B cell (primary cell): ENCODE measurements around the gene MPL. TPM values are rescaled to one million over a fixed set of nuclear protein-coding genes. Genes with fewer than 3 reads are reported as not detected.

Experiments used
- ATAC-seq: fragments of 200-7000 bp; cut with Tn5 transposase; one replicate; pipeline ENCODE4 v1.10.0; 2021; ENCODE audit warnings: low read depth, mild to moderate bottlenecking, moderate number of reproducible peaks, moderate library complexity
- CTCF ChIA-PET: fragments of 350-600 bp; sonication (Branson Sonifier 250); formaldehyde crosslinking; loops from one replicate; lab custom pipeline; 2021; ENCODE audit warnings: antibody characterized with exemption, inconsistent platforms; lab: Charles Lee
- POLR2A ChIA-PET: fragments of 350-600 bp; sonication (Branson Sonifier 250); formaldehyde crosslinking; loops from one replicate; lab custom pipeline; 2021; ENCODE audit warnings: antibody characterized with exemption; lab: Charles Lee
- DNase-seq: peaks from one replicate; pipeline ENCODE4 v3.0.0; 2013
- H2AFZ ChIP-seq: 2 replicates; pipeline ENCODE4 v1.6.1; 2012; ENCODE audit warnings: mild to moderate bottlenecking, low read depth, low read length; ENCODE audit not compliant: insufficient read depth, poor library complexity, severe bottlenecking
- H3K27ac ChIP-seq, 2 donors: 1 replicate in 1 of 2; 2 replicates in 1 of 2; pipeline ENCODE4 v1.5.1; 2012 to 2013; ENCODE audit warnings: low read length in 2 of 2, mild to moderate bottlenecking in 2 of 2, moderate library complexity in 1 of 2
- H3K27me3 ChIP-seq, 4 experiments: fragments of 200-600 bp in 1 of 4; sonication (generic) in 1 of 4; replicated peaks in 1 of 4; 1 replicate in 2 of 4; 2 replicates in 2 of 4; pipeline versions ENCODE4 v1.6.1 to v1.7.0; 2013 to 2016; ENCODE audit warnings: low read length in 3 of 4, mild to moderate bottlenecking in 2 of 4, mixed read lengths in 1 of 4, moderate library complexity in 1 of 4; ENCODE audit not compliant: insufficient read depth in 4 of 4, control insufficient read depth in 3 of 4; ENCODE audit errors: control extremely low read depth in 1 of 4
- H3K36me3 ChIP-seq, 2 experiments: replicated peaks in 1 of 2; 1 replicate in 1 of 2; 2 replicates in 1 of 2; pipeline versions ENCODE4 v1.6.1 to v1.7.1; 2013; ENCODE audit warnings: low read length in 1 of 2; ENCODE audit not compliant: insufficient read depth in 2 of 2, control insufficient read depth in 1 of 2; ENCODE audit errors: control extremely low read depth in 1 of 2, extremely low read depth in 1 of 2
- H3K4me1 ChIP-seq, 2 donors: fragments of 200-600 bp in 1 of 2; sonication (generic) in 1 of 2; 1 replicate in 1 of 2; 2 replicates in 1 of 2; pipeline versions ENCODE4 v1.5.1 to v1.6.1; 2013 to 2017; ENCODE audit warnings: low read length in 2 of 2; ENCODE audit not compliant: control insufficient read depth in 2 of 2, insufficient read depth in 2 of 2
- H3K4me2 ChIP-seq: replicated peaks from 2 replicates; pipeline ENCODE3; 2012; ENCODE audit warnings: mild to moderate bottlenecking, low read depth, low read length; ENCODE audit not compliant: poor library complexity, severe bottlenecking
- H3K4me3 ChIP-seq, 5 experiments: fragments of 200-600 bp in 1 of 5; sonication (generic) in 1 of 5; 1 replicate in 3 of 5; 2 replicates in 2 of 5; pipeline versions ENCODE4 v1.5.1 to v1.7.0; 2011 to 2016; ENCODE audit warnings: low read length in 4 of 5, mild to moderate bottlenecking in 4 of 5, low read depth in 2 of 5, control low read depth in 1 of 5, moderate library complexity in 1 of 5; ENCODE audit not compliant: insufficient read depth in 1 of 5; ENCODE audit errors: control extremely low read depth in 1 of 5, extremely low read depth in 1 of 5
- H3K79me2 ChIP-seq: fragments of 200-600 bp; sonication (generic); one replicate; pipeline ENCODE4 v1.6.0; 2016; ENCODE audit warnings: low read length; ENCODE audit not compliant: control insufficient read depth, insufficient read depth
- H3K9ac ChIP-seq: fragments of 200-600 bp; sonication (generic); 2 replicates; pipeline ENCODE4 v1.6.1; 2017; ENCODE audit warnings: mild to moderate bottlenecking, low read length, moderate library complexity
- H3K9me3 ChIP-seq, 3 donors: one replicate each; pipeline versions ENCODE4 v1.6.1 to v1.7.1; 2013; ENCODE audit warnings: low read length in 2 of 3; ENCODE audit not compliant: control insufficient read depth in 2 of 3, insufficient read depth in 1 of 3; ENCODE audit errors: control extremely low read depth in 1 of 3
- H4K20me1 ChIP-seq: 2 replicates; pipeline ENCODE4 v1.6.0; 2012; ENCODE audit warnings: mild to moderate bottlenecking, low read length; ENCODE audit not compliant: insufficient read depth, control insufficient read depth, poor library complexity, severe bottlenecking
- H3K27ac Mint-ChIP-seq: one replicate; pipeline ENCODE4 v1.8.0; 2021; ENCODE audit warnings: mixed read lengths
- H3K27me3 Mint-ChIP-seq: one replicate; pipeline ENCODE4 v1.8.0; 2021; ENCODE audit warnings: mixed read lengths
- H3K4me1 Mint-ChIP-seq: one replicate; pipeline ENCODE4 v1.8.0; 2021; ENCODE audit warnings: mixed read lengths
- H3K4me3 Mint-ChIP-seq: one replicate; pipeline ENCODE4 v1.8.0; 2021; ENCODE audit warnings: mixed read lengths
- H3K9me3 Mint-ChIP-seq: one replicate; pipeline ENCODE4 v1.8.0; 2022; ENCODE audit warnings: mixed read lengths; ENCODE audit not compliant: insufficient read depth
- CTCF ChIP-seq: fragments of 200-600 bp; IDR thresholded peaks from one replicate; pipeline ENCODE4 v1.8.0; 2022; ENCODE audit warnings: antibody characterized with exemption, mild to moderate bottlenecking
- EZH2 ChIP-seq: IDR thresholded peaks from 2 replicates; pipeline ENCODE4 v1.6.1; 2012; ENCODE audit warnings: borderline replicate concordance, low read depth, mild to moderate bottlenecking, moderate library complexity, low read length; ENCODE audit not compliant: insufficient read depth, poor library complexity, severe bottlenecking
- WGBS: methylation state at CpG from one replicate; pipeline ENCODE4 v1.1.5; 2013; ENCODE audit warnings: missing lambda C conversion rate; ENCODE audit not compliant: insufficient coverage; 5-methylcytosine and 5-hydroxymethylcytosine counted together
- intact Hi-C: fragments of 100-400 bp; cut with micrococcal nuclease; formaldehyde crosslinking; loops from one replicate; pipeline ENCODE4 v1.10.0; 2022
- polyA plus RNA-seq: library from polyadenylated mRNA; depleted of rRNA; stranded (reverse); fragments of >200 nt; gene quantifications from 2 replicates; pipeline ENCODE4 v1.2.3, GENCODE V29; 2012
- total RNA-seq, 2 donors: library from RNA; stranded (reverse); fragments of 120-200 nt in 1 of 2; gene quantifications; 1 replicate in 1 of 2; 2 replicates in 1 of 2; pipeline versions ENCODE4 v1.2.3 to v1.2.4, GENCODE V29; 2013 to 2022

MPL gene
- total and polyA plus RNA-seq, 2 donors (not counting 1 experiment from before 2014, with no cell fraction given): not detected

- Histone ChIP-seq H3K36me3 (peaks cover 3 to 48% of the 10 kb centered on the region in 2 experiments), H3K79me2 (peaks cover 38% of the 10 kb centered on the region), H2AFZ (no peak overlapping the region), H3K4me1 (peaks cover 20 to 24% of the 10 kb centered on the region in 2 donors), H3K27me3 (no peaks in the 10 kb centered on the region), H3K9ac (no peak overlapping the region), H3K4me3 (no peak overlapping the region), H3K4me2 (peak overlapping the region; percentile 80), H4K20me1 (peaks cover 12% of the 10 kb centered on the region), H3K9me3 (no peaks in the 10 kb centered on the region), H3K27ac (no peak overlapping the region)
- H3K9me3 Mint-ChIP-seq: no peaks in the 10 kb centered on the region
- no peak for TF ChIP-seq EZH2
- TF ChIP-seq CTCF: no peak
- 83% methylated on average over 2 of the region's 4 CpGs for WGBS
- POLR2A ChIA-PET: interaction anchor here (1.5 to 3.1 kb wide), 3 partner anchors 20 to 621 kb away, joined by 3 to 23 read pairs (median 10); partner anchors contain the start of genes C1orf50, CDC20, ELOVL1 and P3H1
- DNase-seq: no peak
- CTCF ChIA-PET: interaction anchor here (0.8 to 4.1 kb wide), 3 partner anchors 20 to 163 kb away, joined by 3 to 17 read pairs (median 3); partner anchors contain the start of gene ELOVL1
- H3K27ac Mint-ChIP-seq: peak overlapping the region; percentile 42
- H3K4me3 Mint-ChIP-seq: peak overlapping the region; percentile 100
- intact Hi-C loops: no loop called here
- peaks cover 39% of the 10 kb centered on the region for H3K4me1 Mint-ChIP-seq
- H3K27me3 Mint-ChIP-seq: no peaks in the 10 kb centered on the region
- no peak for ATAC-seq
Measured at GRCh38 chr1:43387976-43388599, 50.5 kb downstream of the MPL start.

- peak overlapping the region in 3 of 5 experiments; percentile 91 to 96 (median 92) for H3K4me3 ChIP-seq
Measured at GRCh38 chr1:43388613-43389012, 51.0 kb downstream of the MPL start.

More at GRCh38 chr1:43388613-43389012, 51.0 kb downstream of the MPL start:
- H3K9me3 Mint-ChIP-seq: no peaks in the 10 kb centered on the region
- intact Hi-C loops: loop anchor here (1.0 kb wide), 3 partner anchors 20 to 216 kb away; partner anchors contain the start of genes CDC20, CFAP57, EBNA1BP2 and ELOVL1
- peak overlapping the region; percentile 80 for H3K4me2 ChIP-seq
- H3K79me2 ChIP-seq: peaks cover 42% of the 10 kb centered on the region
- no peak overlapping the region for H2AFZ ChIP-seq
- H3K27ac Mint-ChIP-seq: peak overlapping the region; percentile 42
- H3K4me1 ChIP-seq: peaks cover 20 to 24% of the 10 kb centered on the region in 2 donors
- no peak overlapping the region for H3K27ac ChIP-seq
- peaks cover 3 to 43% of the 10 kb centered on the region in 2 experiments for H3K36me3 ChIP-seq
- H3K4me3 Mint-ChIP-seq: peak overlapping the region; percentile 100
- peaks cover 41% of the 10 kb centered on the region for H3K4me1 Mint-ChIP-seq
- ChIA-PET POLR2A (interaction anchor here (1.5 to 3.1 kb wide), 3 partner anchors 21 to 622 kb away, joined by 3 to 23 read pairs (median 10); partner anchors contain the start of genes C1orf50, CDC20, ELOVL1 and P3H1), CTCF (interaction anchor here (1.1 to 4.1 kb wide), 4 partner anchors 20 to 163 kb away, joined by 3 to 17 read pairs (median 10); partner anchors contain the start of gene ELOVL1)
- peak overlapping the region; percentile 85 for H3K9ac ChIP-seq
- no peak for TF ChIP-seq EZH2
- TF ChIP-seq CTCF: no peak
- H3K9me3 ChIP-seq: no peaks in the 10 kb centered on the region
- WGBS: 73% methylated on average over 3 of the region's 3 CpGs
- DNase-seq: no peak
- H3K27me3 ChIP-seq: no peaks in the 10 kb centered on the region
- H3K27me3 Mint-ChIP-seq: no peaks in the 10 kb centered on the region
- no peak for ATAC-seq
- peaks cover 12% of the 10 kb centered on the region for H4K20me1 ChIP-seq
